Measurements from ENCODE around the gene NDUFA8. TPM values are rescaled to one million over a fixed set of nuclear protein-coding genes. Genes with fewer than 3 reads are reported as not detected.

NDUFA8 gene
- total and polyA plus RNA-seq, 10 of the 15 experiments (the other 5 are each of a cell fraction or from before 2014, with no cell fraction given) = 44.9 to 159 (median 90.8) TPM

- TF ChIP-seq, protein P1, sequence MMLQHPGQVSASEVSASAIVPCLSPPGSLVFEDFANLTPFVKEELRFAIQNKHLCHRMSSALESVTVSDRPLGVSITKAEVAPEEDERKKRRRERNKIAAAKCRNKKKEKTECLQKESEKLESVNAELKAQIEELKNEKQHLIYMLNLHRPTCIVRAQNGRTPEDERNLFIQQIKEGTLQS (IDR thresholded peaks at IDR 0.05; ENCODE audit: borderline replicate concordance, extremely low read depth, low read depth, low read length) = no peak
- TF ChIP-seq PAX5 (IDR thresholded peaks at IDR 0.05; ENCODE audit: borderline replicate concordance, low read depth, low read length) (no peak), EZH2 (IDR thresholded peaks at IDR 0.05; ENCODE audit: borderline replicate concordance, control insufficient read depth, low read depth, low read length) (no peak)
- TF ChIP-seq, protein P2, sequence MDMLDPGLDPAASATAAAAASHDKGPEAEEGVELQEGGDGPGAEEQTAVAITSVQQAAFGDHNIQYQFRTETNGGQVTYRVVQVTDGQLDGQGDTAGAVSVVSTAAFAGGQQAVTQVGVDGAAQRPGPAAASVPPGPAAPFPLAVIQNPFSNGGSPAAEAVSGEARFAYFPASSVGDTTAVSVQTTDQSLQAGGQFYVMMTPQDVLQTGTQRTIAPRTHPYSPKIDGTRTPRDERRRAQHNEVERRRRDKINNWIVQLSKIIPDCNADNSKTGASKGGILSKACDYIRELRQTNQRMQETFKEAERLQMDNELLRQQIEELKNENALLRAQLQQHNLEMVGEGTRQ (IDR thresholded peaks at IDR 0.05; ENCODE audit: borderline replicate concordance, low read depth, low read length) = no peak
Observed at GRCh38 chr9:122113574-122113973, 46.0 kb downstream of the NDUFA8 start (continued).

DNA sequence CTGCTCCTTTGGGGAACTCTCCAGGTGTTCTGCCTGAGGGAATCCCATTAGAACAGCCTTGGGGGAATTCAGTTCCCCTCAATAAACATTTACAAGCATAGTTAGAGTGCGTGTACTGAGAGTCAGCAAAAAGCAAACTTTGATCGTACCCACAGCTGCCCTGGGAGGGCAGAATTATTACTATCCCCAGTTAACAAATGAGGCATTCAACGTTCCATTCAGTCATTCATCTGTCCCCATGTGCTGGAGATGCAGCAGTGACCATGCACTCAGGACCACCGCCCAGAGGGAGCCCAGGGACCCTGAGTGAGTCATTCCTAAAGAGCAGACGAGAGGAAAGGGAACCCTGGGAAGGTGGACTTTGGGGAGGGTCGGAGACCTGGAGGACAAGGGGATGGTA is 47.3 kb downstream of the NDUFA8 start:
- FAIRE-seq = no peak
- DNase-seq (ENCODE audit: low read depth, low spot score) = no peak
- Histone ChIP-seq H3K36me3 (ENCODE audit: control insufficient read depth in 2 of 2, insufficient read depth in 2 of 2, low read length in 1 of 2) (no peaks in the 10 kb centered on the region), H3K4me2 (ENCODE audit: control insufficient read depth, insufficient read depth) (no peak overlapping the region), H3K27ac (ENCODE audit: control insufficient read depth, insufficient read depth) (no peak overlapping the region), H3K9me3 (replicated peaks; ENCODE audit: control insufficient read depth, insufficient read depth, low read length) (no peaks in the 10 kb centered on the region; the same call in 1 of the 3 replicates), H3K79me2 (ENCODE audit: control insufficient read depth, insufficient read depth, low read length) (no peaks in the 10 kb centered on the region), H3K4me3 (no peak overlapping the region), H3K27me3 (replicated peaks in 1 of 2; ENCODE audit: control insufficient read depth in 2 of 2, insufficient read depth in 2 of 2, low read length in 1 of 2) (no peaks in the 10 kb centered on the region), H3K4me1 (ENCODE audit: control insufficient read depth, insufficient read depth, low read length) (no peaks in the 10 kb centered on the region), H3K9ac (ENCODE audit: control insufficient read depth, insufficient read depth, low read length) (no peak overlapping the region), H4K20me1 (ENCODE audit: control insufficient read depth, insufficient read depth) (no peaks in the 10 kb centered on the region), H2AFZ (ENCODE audit: control insufficient read depth, low read depth, low read length) (no peak overlapping the region)
- TF ChIP-seq TBL1XR1 (IDR thresholded peaks at IDR 0.05; ENCODE audit: low read depth, low read length) = no peak
- no peak for ATAC-seq
- WGBS (ENCODE audit: insufficient coverage, insufficient replicate concordance, low lambda C conversion rate, missing lambda C conversion rate) = 13% methylated on average over 6 of the region's 6 CpGs
- ChIA-PET RAD21 (ENCODE audit: unreplicated experiment) (no interaction called here), SMC1A (ENCODE audit: uncharacterized antibody, unreplicated experiment) (no interaction called here), POLR2A (no interaction called here), CTCF (interaction anchor here (1.6 kb wide), 1 partner anchor 13 kb away, joined by 7 read pairs; no protein-coding TSS in a partner anchor)
- intact Hi-C loops (cut with micrococcal nuclease; ENCODE audit: unreplicated experiment) (no loop called here), in situ Hi-C loops (cut with MboI) (no loop called here)
- no TSS peak for BruUV-seq (replicated peaks)

All from GM12878 (cell line).